Gastrocnemius medialis (tissue), 4 donors: ENCODE measurements around the gene SRSF2. TPM values are rescaled to one million over a fixed set of nuclear protein-coding genes. Genes with fewer than 3 reads are reported as not detected.

Source experiments
- ATAC-seq, 2 donors: fragments of 150-250 bp; one replicate each; pipeline ENCODE4 v1.9.1; 2016
- DNase-seq, 2 donors: peaks; one replicate each; pipeline ENCODE4 v3.0.0-alpha.2; 2019
- H3K27ac ChIP-seq, 4 donors: fragments of 200-600 bp; sonication (generic); 1 replicate in 1 of 4; 2 replicates in 3 of 4; pipeline ENCODE4 v1.5.1; 2016 to 2018; ENCODE audit warnings: mild to moderate bottlenecking in 2 of 4, moderate library complexity in 1 of 4
- H3K27me3 ChIP-seq, 3 donors: fragments of 200-600 bp; sonication (generic) in 2 of 3; 1 replicate in 1 of 3; 2 replicates in 2 of 3; pipeline versions ENCODE4 v1.5.1 to v1.6.0; 2016 to 2019; ENCODE audit warnings: mild to moderate bottlenecking in 1 of 3, moderate library complexity in 1 of 3
- H3K36me3 ChIP-seq, 2 donors: fragments of 200-600 bp; sonication (generic) in 1 of 2; one replicate each; pipeline ENCODE4 v1.5.1; 2017 to 2018
- H3K4me1 ChIP-seq, 2 donors: fragments of 200-600 bp; sonication (generic) in 1 of 2; one replicate each; pipeline ENCODE4 v1.5.1; 2016 to 2017; ENCODE audit warnings: mild to moderate bottlenecking in 2 of 2
- H3K4me3 ChIP-seq, 4 donors: fragments of 200-600 bp; sonication (generic) in 3 of 4; 1 replicate in 1 of 4; 2 replicates in 3 of 4; pipeline ENCODE4 v1.5.1; 2016 to 2019; ENCODE audit warnings: mild to moderate bottlenecking in 2 of 4
- H3K9me3 ChIP-seq, 3 donors: fragments of 200-600 bp; sonication (generic) in 2 of 3; 1 replicate in 1 of 3; 2 replicates in 2 of 3; pipeline ENCODE4 v1.5.1; 2016 to 2019
- CTCF ChIP-seq, 5 experiments: fragments of 450-650 bp in 3 of 5; fragments of 200-600 bp in 2 of 5; sonication (generic) in 2 of 5; IDR thresholded peaks in 4 of 5; conservative IDR thresholded peaks in 1 of 5; 1 replicate in 4 of 5; 2 replicates in 1 of 5; pipeline ENCODE4 v1.5.1; 2016 to 2019; ENCODE audit warnings: antibody characterized with exemption in 5 of 5, mild to moderate bottlenecking in 3 of 5, moderate library complexity in 3 of 5
- POLR2A ChIP-seq, 2 donors: fragments of 450-650 bp; IDR thresholded peaks; one replicate each; pipeline ENCODE4 v1.6.1; 2017; ENCODE audit warnings: antibody characterized with exemption in 2 of 2, mild to moderate bottlenecking in 2 of 2, moderate library complexity in 2 of 2
- in situ Hi-C, 4 donors: fragments of 200-750 bp; cut with MboI; loops; one replicate each; pipeline versions ENCODE4 v1.15.0 to v1.8.0; 2017; ENCODE audit warnings: low sequenced_read_pairs in 4 of 4
- intact Hi-C: fragments of 100-400 bp; cut with DNase I; formaldehyde crosslinking; loops from one replicate; pipeline ENCODE4 v1.15.1; 2023; ENCODE audit warnings: low total_unique reads
- total RNA-seq, 4 donors: library from RNA; depleted of rRNA; stranded (reverse); fragments of >200 nt; gene quantifications; one replicate each; pipeline versions ENCODE4 v1.1.0 to v1.2.3, GENCODE V29; 2016

Gene SRSF2
- total RNA-seq, 4 donors from 2014 or later, result 75.0 to 148 (median 90.4) TPM

GRCh38 chr17:76736349-76737081, 616 bp downstream of the SRSF2 start:
- Histone ChIP-seq H3K27ac (peak overlapping the region; percentile 96 to 99 (median 99)), H3K4me3 (peak overlapping the region; percentile 82 to 99 (median 93)), H3K4me1 (peaks cover 63 to 76% of the 10 kb centered on the region in 2 donors), H3K36me3 (peaks cover 3 to 42% of the 10 kb centered on the region in 2 donors), H3K27me3 (no peaks in the 10 kb centered on the region), H3K9me3 (no peaks in the 10 kb centered on the region)
- peak in 4 of 5 experiments; percentile 21 to 39 (median 34) for TF ChIP-seq CTCF (IDR thresholded peaks at IDR 0.05 in 4 of 5, conservative IDR thresholded peaks at IDR 0.05 in 1 of 5)
- peak; percentile 0 to 39 for TF ChIP-seq POLR2A (IDR thresholded peaks at IDR 0.05)
- in situ Hi-C loops, result no loop called here
- DNase-seq (peak; percentile 54 to 77), ATAC-seq (peak; percentile 31)
- intact Hi-C loops, result loop anchor here (1.0 to 10.0 kb wide), 2 partner anchors 10 to 472 kb away; partner anchors contain the start of genes JMJD6, METTL23 and UBALD2

GRCh38 chr17:76735586-76736348, 1.4 kb downstream of the SRSF2 start:
- intact Hi-C loops, result loop anchor here (10.0 kb wide), 1 partner anchor 471 kb away; the partner anchor contains the start of gene UBALD2
- Histone ChIP-seq H3K27ac (peak overlapping the region; percentile 96 to 99 (median 99)), H3K4me1 (peaks cover 65 to 75% of the 10 kb centered on the region in 2 donors), H3K36me3 (peaks cover 3 to 46% of the 10 kb centered on the region in 2 donors), H3K4me3 (peak overlapping the region; percentile 82 to 99 (median 93)), H3K9me3 (no peaks in the 10 kb centered on the region), H3K27me3 (no peaks in the 10 kb centered on the region)
- no peak for DNase-seq
- no peak for ATAC-seq
- no peak for TF ChIP-seq CTCF (IDR thresholded peaks at IDR 0.05 in 4 of 5, conservative IDR thresholded peaks at IDR 0.05 in 1 of 5)
- no peak for TF ChIP-seq POLR2A (IDR thresholded peaks at IDR 0.05)
- in situ Hi-C loops, result no loop called here

- intact Hi-C loops, result loop anchor here (10.0 kb wide), 1 partner anchor 470 kb away; the partner anchor contains the start of gene UBALD2
- ATAC-seq (no peak), DNase-seq (no peak)
- in situ Hi-C loops, result no loop called here
- no peaks in the 10 kb centered on the region for H3K27me3 ChIP-seq
- H3K4me3 ChIP-seq, result peak overlapping the region; percentile 82 to 99 (median 93)
- H3K4me1 ChIP-seq, result peaks cover 65 to 70% of the 10 kb centered on the region in 2 donors
- H3K36me3 ChIP-seq, result peaks cover 3 to 46% of the 10 kb centered on the region in 2 donors
- H3K9me3 ChIP-seq, result no peaks in the 10 kb centered on the region
- H3K27ac ChIP-seq, result peak overlapping the region; percentile 96 to 99 (median 99)
- TF ChIP-seq CTCF (IDR thresholded peaks at IDR 0.05 in 4 of 5, conservative IDR thresholded peaks at IDR 0.05 in 1 of 5) (no peak), POLR2A (IDR thresholded peaks at IDR 0.05) (no peak)
These were observed 2.1 kb downstream of the SRSF2 start for GRCh38 chr17:76735006-76735405.

GRCh38 chr17:76734080-76734840, 2.9 kb downstream of the SRSF2 start:
- peak overlapping the region in 3 of 4 donors; percentile 82 to 99 (median 91) for H3K4me3 ChIP-seq

More at GRCh38 chr17:76734080-76734840, 2.9 kb downstream of the SRSF2 start:
- peaks cover 3 to 46% of the 10 kb centered on the region in 2 donors for H3K36me3 ChIP-seq
- DNase-seq, result peak in 1 of 2 donors; percentile 3
- in situ Hi-C loops (no loop called here), intact Hi-C loops (loop anchor here (10.0 kb wide), 1 partner anchor 469 kb away; the partner anchor contains the start of gene UBALD2)
- H3K27me3 ChIP-seq, result no peaks in the 10 kb centered on the region
- ATAC-seq, result no peak
- peaks cover 60 to 63% of the 10 kb centered on the region in 2 donors for H3K4me1 ChIP-seq
- no peaks in the 10 kb centered on the region for H3K9me3 ChIP-seq
- TF ChIP-seq CTCF (IDR thresholded peaks at IDR 0.05 in 4 of 5, conservative IDR thresholded peaks at IDR 0.05 in 1 of 5), result no peak
- TF ChIP-seq POLR2A (IDR thresholded peaks at IDR 0.05), result no peak
- H3K27ac ChIP-seq, result peak overlapping the region; percentile 96 to 99 (median 99)
